Gastrocnemius medialis (tissue), 4 donors: ENCODE data around the gene LTO1. TPM values are rescaled to one million over a fixed set of nuclear protein-coding genes. Genes with fewer than 3 reads are reported as not detected.

Experiments
- ATAC-seq, 2 donors: fragments of 150-250 bp; one replicate each; pipeline ENCODE4 v1.9.1; 2016
- DNase-seq, 2 donors: peaks; one replicate each; pipeline ENCODE4 v3.0.0-alpha.2; 2019
- H3K27ac ChIP-seq, 4 donors: fragments of 200-600 bp; sonication (generic); 1 replicate in 1 of 4; 2 replicates in 3 of 4; pipeline ENCODE4 v1.5.1; 2016 to 2018; ENCODE audit warnings: mild to moderate bottlenecking in 2 of 4, moderate library complexity in 1 of 4
- H3K27me3 ChIP-seq, 3 donors: fragments of 200-600 bp; sonication (generic) in 2 of 3; 1 replicate in 1 of 3; 2 replicates in 2 of 3; pipeline versions ENCODE4 v1.5.1 to v1.6.0; 2016 to 2019; ENCODE audit warnings: mild to moderate bottlenecking in 1 of 3, moderate library complexity in 1 of 3
- H3K36me3 ChIP-seq, 2 donors: fragments of 200-600 bp; sonication (generic) in 1 of 2; one replicate each; pipeline ENCODE4 v1.5.1; 2017 to 2018
- H3K4me1 ChIP-seq, 2 donors: fragments of 200-600 bp; sonication (generic) in 1 of 2; one replicate each; pipeline ENCODE4 v1.5.1; 2016 to 2017; ENCODE audit warnings: mild to moderate bottlenecking in 2 of 2
- H3K4me3 ChIP-seq, 4 donors: fragments of 200-600 bp; sonication (generic) in 3 of 4; 1 replicate in 1 of 4; 2 replicates in 3 of 4; pipeline ENCODE4 v1.5.1; 2016 to 2019; ENCODE audit warnings: mild to moderate bottlenecking in 2 of 4
- H3K9me3 ChIP-seq, 3 donors: fragments of 200-600 bp; sonication (generic) in 2 of 3; 1 replicate in 1 of 3; 2 replicates in 2 of 3; pipeline ENCODE4 v1.5.1; 2016 to 2019
- POLR2A ChIP-seq, 2 donors: fragments of 450-650 bp; IDR thresholded peaks; one replicate each; pipeline ENCODE4 v1.6.1; 2017; ENCODE audit warnings: antibody characterized with exemption in 2 of 2, mild to moderate bottlenecking in 2 of 2, moderate library complexity in 2 of 2
- in situ Hi-C, 4 donors: fragments of 200-750 bp; cut with MboI; loops; one replicate each; pipeline versions ENCODE4 v1.15.0 to v1.8.0; 2017; ENCODE audit warnings: low sequenced_read_pairs in 4 of 4
- intact Hi-C: fragments of 100-400 bp; cut with DNase I; formaldehyde crosslinking; loops from one replicate; pipeline ENCODE4 v1.15.1; 2023; ENCODE audit warnings: low total_unique reads
- total RNA-seq, 4 donors: library from RNA; depleted of rRNA; stranded (reverse); fragments of >200 nt; gene quantifications; one replicate each; pipeline versions ENCODE4 v1.1.0 to v1.2.3, GENCODE V29; 2016
- TF ChIP-seq, protein P1 (sequence below), 5 experiments: fragments of 450-650 bp in 3 of 5; fragments of 200-600 bp in 2 of 5; sonication (generic) in 2 of 5; IDR thresholded peaks in 4 of 5; conservative IDR thresholded peaks in 1 of 5; 1 replicate in 4 of 5; 2 replicates in 1 of 5; pipeline ENCODE4 v1.5.1; 2016 to 2019; ENCODE audit warnings: antibody characterized with exemption in 5 of 5, mild to moderate bottlenecking in 3 of 5, moderate library complexity in 3 of 5

LTO1 gene
- total RNA-seq, 4 donors from 2014 or later: 9.5 to 18.2 (median 13.3) TPM

DNA sequence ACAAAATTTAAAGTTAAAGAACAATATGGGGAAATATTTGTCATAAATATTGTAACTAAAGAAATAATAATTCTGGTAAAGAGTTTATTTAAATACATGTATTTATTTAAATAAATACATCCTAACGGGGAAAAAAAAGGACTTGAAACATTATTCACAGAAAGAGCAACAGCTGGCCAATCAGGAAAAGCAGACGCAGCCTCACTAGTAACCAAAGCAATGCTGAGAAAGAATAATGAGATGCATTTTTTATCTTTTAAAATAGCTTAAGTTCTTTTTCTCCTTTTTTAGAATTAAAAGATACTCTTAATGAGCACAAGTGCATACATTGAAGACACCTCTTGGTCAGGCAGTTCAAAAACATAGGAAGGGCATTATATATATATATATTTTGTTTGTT, 2.6 kb upstream of the LTO1 start:
- TF ChIP-seq POLR2A (IDR thresholded peaks at IDR 0.05): no peak
- TF ChIP-seq, protein P1, sequence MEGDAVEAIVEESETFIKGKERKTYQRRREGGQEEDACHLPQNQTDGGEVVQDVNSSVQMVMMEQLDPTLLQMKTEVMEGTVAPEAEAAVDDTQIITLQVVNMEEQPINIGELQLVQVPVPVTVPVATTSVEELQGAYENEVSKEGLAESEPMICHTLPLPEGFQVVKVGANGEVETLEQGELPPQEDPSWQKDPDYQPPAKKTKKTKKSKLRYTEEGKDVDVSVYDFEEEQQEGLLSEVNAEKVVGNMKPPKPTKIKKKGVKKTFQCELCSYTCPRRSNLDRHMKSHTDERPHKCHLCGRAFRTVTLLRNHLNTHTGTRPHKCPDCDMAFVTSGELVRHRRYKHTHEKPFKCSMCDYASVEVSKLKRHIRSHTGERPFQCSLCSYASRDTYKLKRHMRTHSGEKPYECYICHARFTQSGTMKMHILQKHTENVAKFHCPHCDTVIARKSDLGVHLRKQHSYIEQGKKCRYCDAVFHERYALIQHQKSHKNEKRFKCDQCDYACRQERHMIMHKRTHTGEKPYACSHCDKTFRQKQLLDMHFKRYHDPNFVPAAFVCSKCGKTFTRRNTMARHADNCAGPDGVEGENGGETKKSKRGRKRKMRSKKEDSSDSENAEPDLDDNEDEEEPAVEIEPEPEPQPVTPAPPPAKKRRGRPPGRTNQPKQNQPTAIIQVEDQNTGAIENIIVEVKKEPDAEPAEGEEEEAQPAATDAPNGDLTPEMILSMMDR (IDR thresholded peaks at IDR 0.05 in 4 of 5, conservative IDR thresholded peaks at IDR 0.05 in 1 of 5): no peak
- Histone ChIP-seq H3K4me3 (no peak overlapping the region), H3K27ac (no peak overlapping the region), H3K36me3 (no peaks in the 10 kb centered on the region), H3K27me3 (no peaks in the 10 kb centered on the region), H3K9me3 (no peaks in the 10 kb centered on the region), H3K4me1 (peaks cover 17 to 24% of the 10 kb centered on the region in 2 donors)
- intact Hi-C loops: no loop called here
- in situ Hi-C loops: loop anchor here in 1 of 4 donors (25.0 kb wide), 1 partner anchor 210 kb away; no protein-coding TSS in a partner anchor
- DNase-seq: no peak
- ATAC-seq: no peak

DNA sequence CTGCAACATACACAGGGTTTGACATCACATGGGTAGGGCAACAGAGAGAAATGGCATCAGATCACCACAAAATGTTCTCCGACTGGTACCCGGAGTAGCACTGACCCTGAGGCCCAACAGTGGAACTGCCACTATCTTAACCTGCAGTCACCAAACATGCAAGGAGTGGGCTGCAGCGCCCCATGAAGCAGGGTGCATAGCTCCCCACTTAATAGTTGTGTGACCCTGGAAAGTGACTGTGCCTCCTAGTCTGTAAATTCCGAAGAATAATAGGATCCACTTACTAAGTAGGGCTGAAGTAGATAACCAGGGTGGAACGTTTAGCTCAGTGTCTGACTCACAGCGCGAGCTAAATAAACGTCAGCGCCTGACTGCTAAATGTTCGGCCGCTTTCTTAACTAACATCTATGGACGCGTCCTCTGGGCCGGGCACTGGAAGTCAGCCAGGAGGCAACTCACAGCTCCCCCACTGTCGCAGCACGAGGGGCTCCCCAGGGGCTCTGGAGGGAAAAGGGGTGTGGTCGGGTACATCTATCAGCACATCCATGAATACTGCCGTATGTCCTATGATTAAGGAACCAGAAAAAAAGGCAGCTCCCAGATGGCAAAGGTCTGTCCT, 777 bp downstream of the LTO1 start:
- Histone ChIP-seq H3K36me3 (peaks cover 0 to 6% of the 10 kb centered on the region in 2 donors), H3K4me3 (peak overlapping the region; percentile 84 to 97 (median 96)), H3K9me3 (no peaks in the 10 kb centered on the region), H3K27ac (peak overlapping the region; percentile 77 to 89 (median 88)), H3K27me3 (no peaks in the 10 kb centered on the region), H3K4me1 (peaks cover 21 to 33% of the 10 kb centered on the region in 2 donors)
- ATAC-seq: peak in 1 of 2 donors; percentile 3
- TF ChIP-seq POLR2A (IDR thresholded peaks at IDR 0.05): no peak
- TF ChIP-seq, protein P1 (IDR thresholded peaks at IDR 0.05 in 4 of 5, conservative IDR thresholded peaks at IDR 0.05 in 1 of 5): no peak
- intact Hi-C loops (no loop called here), in situ Hi-C loops (loop anchor here in 1 of 4 donors (25.0 kb wide), 1 partner anchor 562 kb away; no protein-coding TSS in a partner anchor)
- peak in 1 of 2 donors; percentile 19 for DNase-seq

DNA sequence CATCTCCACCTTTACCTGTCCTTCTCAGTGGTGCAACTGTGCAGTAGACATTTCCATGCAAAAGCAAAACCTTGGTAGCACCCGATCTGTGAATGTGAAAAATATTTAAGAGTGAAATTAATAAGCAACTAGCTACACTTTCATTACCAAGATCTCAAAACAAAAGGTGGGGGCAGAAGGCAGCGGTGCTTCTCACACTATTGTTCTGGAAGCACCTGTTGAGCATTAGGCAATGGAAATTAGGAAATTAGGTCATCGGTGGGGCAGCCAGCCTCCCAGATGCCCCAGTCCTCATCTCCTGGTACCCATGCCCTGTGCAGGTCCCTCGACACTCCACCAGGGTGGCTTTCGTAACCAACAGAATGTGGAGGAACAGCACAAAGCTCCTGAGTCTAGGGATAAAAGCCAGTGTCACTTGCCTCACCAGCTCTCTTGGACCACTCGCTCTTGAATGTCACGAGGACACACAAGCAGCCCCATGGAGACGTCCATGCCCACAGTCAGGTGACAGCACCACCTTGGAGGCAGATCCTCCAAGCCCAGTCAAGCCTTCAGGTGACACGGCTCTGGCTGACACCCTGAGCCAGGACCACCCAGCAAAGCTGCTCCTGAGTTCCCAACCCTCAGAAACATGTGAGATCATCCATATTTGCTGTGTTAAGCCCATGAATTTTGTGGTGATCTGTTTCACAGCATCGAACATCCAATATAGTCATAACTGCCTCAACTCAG, 3.3 kb downstream of the LTO1 start:
- H3K27me3 ChIP-seq: no peaks in the 10 kb centered on the region
- ATAC-seq: no peak
- peaks cover 0 to 10% of the 10 kb centered on the region in 2 donors for H3K36me3 ChIP-seq
- H3K4me1 ChIP-seq: peaks cover 21 to 33% of the 10 kb centered on the region in 2 donors
- intact Hi-C loops (no loop called here), in situ Hi-C loops (loop anchor here in 1 of 4 donors (25.0 kb wide), 1 partner anchor 560 kb away; no protein-coding TSS in a partner anchor)
- DNase-seq: peak in 1 of 2 donors; percentile 8
- no peak overlapping the region for H3K4me3 ChIP-seq
- TF ChIP-seq, protein P1 (IDR thresholded peaks at IDR 0.05 in 4 of 5, conservative IDR thresholded peaks at IDR 0.05 in 1 of 5): no peak
- TF ChIP-seq POLR2A (IDR thresholded peaks at IDR 0.05): no peak
- no peaks in the 10 kb centered on the region for H3K9me3 ChIP-seq
- H3K27ac ChIP-seq: no peak overlapping the region

DNA sequence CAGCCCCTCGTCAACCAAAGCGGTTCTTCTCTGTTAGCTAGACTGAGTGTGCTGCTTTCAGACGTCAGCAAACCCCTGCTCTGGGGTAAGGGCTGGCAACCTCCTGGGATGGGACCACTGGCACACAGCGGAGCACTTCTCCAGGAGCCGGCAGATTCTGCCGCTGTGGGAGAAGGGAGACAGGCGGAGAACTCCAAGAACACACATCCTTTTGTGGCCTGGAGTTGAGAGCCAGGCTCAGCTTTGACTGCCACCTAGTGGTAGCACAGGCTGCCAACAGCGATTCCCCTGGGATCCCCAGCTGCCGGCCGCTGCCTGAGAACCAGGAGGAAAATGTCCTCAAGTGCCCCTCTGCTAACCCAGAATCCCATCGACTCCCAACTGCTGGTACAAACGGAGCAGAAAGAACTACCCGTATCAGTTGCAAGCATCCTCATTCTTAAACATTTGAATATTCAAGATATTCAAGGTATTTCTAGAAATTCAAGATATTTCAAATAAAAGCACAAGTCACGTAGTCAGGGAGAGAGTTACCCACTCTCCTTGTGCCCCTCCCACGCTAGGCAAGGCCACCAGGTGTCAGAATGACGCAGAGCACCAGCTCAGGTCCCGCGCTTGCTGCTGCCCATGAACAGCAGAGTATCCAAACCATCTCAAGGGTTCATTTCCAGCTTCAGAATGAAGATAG, 4.9 kb downstream of the LTO1 start:
- no peaks in the 10 kb centered on the region for H3K27me3 ChIP-seq
- intact Hi-C loops (no loop called here), in situ Hi-C loops (loop anchor here in 1 of 4 donors (25.0 kb wide), 1 partner anchor 558 kb away; no protein-coding TSS in a partner anchor)
- H3K27ac ChIP-seq: peak overlapping the region in 1 of 4 donors; percentile 20
- peaks cover 0 to 25% of the 10 kb centered on the region in 2 donors for H3K36me3 ChIP-seq
- H3K9me3 ChIP-seq: no peaks in the 10 kb centered on the region
- peak; percentile 58 to 80 for DNase-seq
- peak; percentile 43 to 67 for ATAC-seq
- no peak for TF ChIP-seq POLR2A (IDR thresholded peaks at IDR 0.05)
- TF ChIP-seq, protein P1 (IDR thresholded peaks at IDR 0.05 in 4 of 5, conservative IDR thresholded peaks at IDR 0.05 in 1 of 5): peak; percentile 78 to 91 (median 80)
- no peak overlapping the region for H3K4me3 ChIP-seq
- peaks cover 21 to 29% of the 10 kb centered on the region in 2 donors for H3K4me1 ChIP-seq
